Breast epithelium (tissue), 4 donors: Measurements from ENCODE around the gene AVPI1. TPM values are rescaled to one million over a fixed set of nuclear protein-coding genes. Genes with fewer than 3 reads are reported as not detected.
A peak's percentile ranks its signal among the peaks of the same experiment; 100 is the strongest.

Experiments used
- DNase-seq, 2 donors: peaks; one replicate each; pipeline ENCODE4 v3.0.0-alpha.2; 2019; ENCODE audit warnings: low spot score in 2 of 2
- H3K27ac ChIP-seq, 2 donors: fragments of 200-600 bp; sonication (generic) in 1 of 2; one replicate each; pipeline ENCODE4 v1.5.1; 2016 to 2019; ENCODE audit warnings: mild to moderate bottlenecking in 1 of 2
- H3K27me3 ChIP-seq, 2 donors: fragments of 200-600 bp; sonication (generic) in 1 of 2; one replicate each; pipeline versions ENCODE4 v1.5.1 to v1.6.0; 2017 to 2019; ENCODE audit warnings: control low read depth in 1 of 2, mild to moderate bottlenecking in 1 of 2
- H3K36me3 ChIP-seq: fragments of 200-600 bp; one replicate; pipeline ENCODE4 v1.5.1; 2019
- H3K4me1 ChIP-seq, 2 donors: fragments of 200-600 bp; sonication (generic); one replicate each; pipeline ENCODE4 v1.5.1; 2016 to 2019; ENCODE audit warnings: control low read depth in 1 of 2
- H3K4me3 ChIP-seq, 3 donors: fragments of 200-600 bp; sonication (generic); 1 replicate in 2 of 3; 2 replicates in 1 of 3; pipeline ENCODE4 v1.5.1; 2016 to 2019; ENCODE audit warnings: mild to moderate bottlenecking in 3 of 3, moderate library complexity in 2 of 3
- H3K9me3 ChIP-seq, 2 donors: fragments of 200-600 bp; sonication (generic) in 1 of 2; one replicate each; pipeline ENCODE4 v1.5.1; 2016 to 2019; ENCODE audit warnings: control low read depth in 1 of 2
- CTCF ChIP-seq, 3 donors: fragments of 450-650 bp; IDR thresholded peaks; one replicate each; pipeline ENCODE4 v1.5.1; 2016 to 2017; ENCODE audit warnings: antibody characterized with exemption in 3 of 3, mild to moderate bottlenecking in 3 of 3, moderate library complexity in 3 of 3
- POLR2A ChIP-seq: fragments of 450-650 bp; IDR thresholded peaks from one replicate; pipeline ENCODE4 v1.6.1; 2016; ENCODE audit warnings: antibody characterized with exemption, mild to moderate bottlenecking, moderate library complexity
- POLR2AphosphoS5 ChIP-seq, 3 donors: sonication (generic); formaldehyde crosslinking; IDR thresholded peaks; one replicate each; pipeline ENCODE4 v1.6.1; 2017; ENCODE audit warnings: antibody characterized with exemption in 3 of 3
- intact Hi-C: fragments of 100-400 bp; cut with DNase I; formaldehyde crosslinking; loops from one replicate; pipeline ENCODE4 v1.15.1; 2023; ENCODE audit warnings: low total_unique reads
- total RNA-seq, 3 donors: library from RNA; depleted of rRNA; stranded (reverse); fragments of >200 nt; gene quantifications; one replicate each; pipeline ENCODE4 v1.1.0, GENCODE V29; 2016

Gene AVPI1, protein sequence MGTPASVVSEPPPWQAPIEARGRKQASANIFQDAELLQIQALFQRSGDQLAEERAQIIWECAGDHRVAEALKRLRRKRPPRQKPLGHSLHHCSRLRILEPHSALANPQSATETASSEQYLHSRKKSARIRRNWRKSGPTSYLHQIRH
- 10 to 100 TPM; 23.9 to 42.4 (median 39.0) TPM for total RNA-seq

DNA sequence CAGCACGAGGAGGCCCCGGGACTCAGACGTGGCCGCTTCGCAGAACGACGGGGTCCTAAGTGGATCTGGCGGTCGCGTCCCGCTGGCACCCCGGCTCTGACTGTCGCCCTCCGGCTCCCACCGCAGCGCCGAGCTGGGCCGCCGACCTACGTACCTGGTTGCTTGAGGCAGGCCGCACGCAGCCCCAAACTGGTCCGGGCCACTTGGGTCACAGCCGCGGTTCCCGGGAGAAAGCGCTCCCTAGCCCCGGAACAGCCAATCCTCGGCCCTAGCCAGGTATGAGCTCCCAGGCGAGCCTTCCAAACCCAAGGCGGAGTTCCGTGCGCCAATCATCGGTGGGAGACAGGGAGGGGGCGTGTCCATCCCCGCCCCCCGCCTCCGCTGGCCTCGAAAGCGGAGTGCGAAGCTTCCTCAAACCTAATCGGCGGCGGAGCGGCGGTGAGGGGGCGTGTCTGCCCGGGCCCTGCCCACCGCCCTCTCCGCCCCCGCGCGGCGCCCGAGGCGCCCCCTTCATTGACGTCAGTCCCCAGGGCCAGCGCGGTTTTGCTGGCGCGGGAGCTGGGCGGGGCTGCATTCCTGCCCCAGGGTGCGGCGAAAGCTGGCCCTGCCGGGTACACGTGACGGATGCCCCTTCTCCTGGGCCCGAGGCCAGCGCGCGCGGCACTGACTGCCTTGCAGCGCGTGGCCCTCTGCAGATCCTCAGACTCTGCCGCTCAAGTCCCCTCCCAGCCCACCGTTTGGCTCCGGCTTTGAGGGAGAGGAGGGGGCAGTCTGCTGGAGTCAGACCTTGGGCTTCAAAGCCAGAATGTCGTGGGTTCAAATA is at the start of gene AVPI1:
Gene AVPI1, minus strand, starts transcription at position 280 of the 823 bp plus-strand sequence. CDS start 7,336 bp downstream, outside the sequence.
- no peaks in the 10 kb centered on the region for H3K27me3 ChIP-seq
- peak; percentile 98 for DNase-seq
- H3K27ac ChIP-seq = peak within 1 kb of the TSS; percentile 92 to 97
- TF ChIP-seq CTCF (IDR thresholded peaks at IDR 0.05) (no peak), POLR2AphosphoS5 (IDR thresholded peaks at IDR 0.05) (peak; percentile 83 to 89 (median 89)), POLR2A (peak; percentile 85)
- no peaks in the 10 kb centered on the region for H3K9me3 ChIP-seq
- H3K36me3 ChIP-seq = no peaks in the 10 kb centered on the region
- intact Hi-C loops = no loop called here
- H3K4me3 ChIP-seq = peak within 1 kb of the TSS; percentile 66 to 89 (median 71)
- peaks cover 10 to 20% of the 10 kb centered on the region in 2 donors for H3K4me1 ChIP-seq

GRCh38 chr10:97736403-97736901 is 49.4 kb upstream of the AVPI1 start:
- no peaks in the 10 kb centered on the region for H3K36me3 ChIP-seq
- H3K4me3 ChIP-seq = peak overlapping the region; percentile 92 to 98 (median 98)
- H3K27me3 ChIP-seq = no peaks in the 10 kb centered on the region
- no peak for DNase-seq
- H3K27ac ChIP-seq = peak overlapping the region; percentile 93 to 94
- intact Hi-C loops = no loop called here
- peaks cover 0 to 3% of the 10 kb centered on the region in 2 donors for H3K4me1 ChIP-seq
- no peaks in the 10 kb centered on the region for H3K9me3 ChIP-seq
- TF ChIP-seq POLR2AphosphoS5 (IDR thresholded peaks at IDR 0.05) = no peak
- no peak for TF ChIP-seq CTCF (IDR thresholded peaks at IDR 0.05)

DNA sequence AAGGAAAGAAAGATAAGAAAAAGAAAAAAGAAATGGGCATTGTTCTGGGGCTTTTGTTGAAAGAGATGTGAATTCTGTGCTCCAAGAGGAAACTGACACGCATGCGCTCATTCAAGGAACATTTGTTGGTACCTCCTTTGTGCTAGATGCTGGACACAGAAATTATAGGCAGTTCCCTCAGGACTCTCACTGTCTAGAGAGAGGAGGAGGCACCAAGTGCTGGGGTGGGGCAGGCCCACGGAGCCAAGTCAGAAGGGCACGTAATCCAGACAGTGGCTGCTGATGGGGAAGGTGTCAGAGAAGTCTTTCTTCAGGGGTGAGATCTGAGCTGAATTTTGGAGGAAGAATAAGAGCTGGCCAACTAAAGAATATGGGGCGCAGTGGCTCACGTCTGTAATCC is 47.0 kb upstream of the AVPI1 start:
- Histone ChIP-seq H3K36me3 (no peaks in the 10 kb centered on the region), H3K27me3 (no peaks in the 10 kb centered on the region), H3K27ac (no peak overlapping the region), H3K9me3 (no peaks in the 10 kb centered on the region), H3K4me3 (no peak overlapping the region), H3K4me1 (peaks cover 0 to 3% of the 10 kb centered on the region in 2 donors)
- intact Hi-C loops = no loop called here
- TF ChIP-seq POLR2A (no peak), POLR2AphosphoS5 (IDR thresholded peaks at IDR 0.05) (no peak), CTCF (IDR thresholded peaks at IDR 0.05) (no peak)
- DNase-seq = no peak

DNA sequence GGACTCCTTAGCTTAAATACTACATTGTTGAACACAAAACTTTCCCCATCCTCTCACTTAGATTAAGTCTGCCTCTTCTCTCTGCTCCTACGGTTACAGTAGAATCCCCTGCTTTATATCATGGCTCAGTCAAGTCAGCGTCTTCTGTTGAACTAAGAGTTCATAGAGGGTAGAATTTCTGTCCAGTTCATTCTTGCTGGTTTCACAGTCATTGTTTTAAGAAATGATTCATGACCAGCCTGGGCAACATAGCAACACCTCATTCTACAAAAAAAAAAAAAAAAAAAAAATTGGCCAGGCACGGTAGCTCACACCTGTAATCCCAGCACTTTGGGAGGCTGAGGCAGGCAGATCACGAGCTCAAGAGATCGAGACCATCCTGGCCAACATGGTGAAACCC is 46.2 kb upstream of the AVPI1 start:
- Histone ChIP-seq H3K36me3 (no peaks in the 10 kb centered on the region), H3K4me1 (peaks cover 0 to under 1% of the 10 kb centered on the region in 2 donors), H3K4me3 (no peak overlapping the region), H3K27ac (no peak overlapping the region), H3K27me3 (no peaks in the 10 kb centered on the region), H3K9me3 (no peaks in the 10 kb centered on the region)
- no peak for TF ChIP-seq POLR2AphosphoS5 (IDR thresholded peaks at IDR 0.05)
- TF ChIP-seq POLR2A = no peak
- no peak for TF ChIP-seq CTCF (IDR thresholded peaks at IDR 0.05)
- intact Hi-C loops = no loop called here
- no peak for DNase-seq

DNA sequence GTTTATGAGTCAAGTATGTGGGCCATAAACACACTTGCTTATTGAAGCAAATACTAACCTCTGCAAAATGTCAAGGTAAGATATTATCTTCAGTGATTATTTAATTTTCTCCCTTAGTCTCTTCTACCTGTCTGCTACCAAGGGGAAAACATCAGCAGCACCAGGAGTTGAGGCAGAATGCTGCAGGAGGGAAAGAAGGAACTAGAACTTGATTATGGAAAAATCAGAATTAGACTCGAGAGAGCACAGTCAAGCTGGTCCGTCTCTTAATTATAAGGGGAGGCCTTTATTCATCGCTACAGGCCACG is 45.0 kb upstream of the AVPI1 start:
- intact Hi-C loops = no loop called here
- H3K4me1 ChIP-seq = no peaks in the 10 kb centered on the region
- H3K27me3 ChIP-seq = no peaks in the 10 kb centered on the region
- TF ChIP-seq POLR2A (no peak), POLR2AphosphoS5 (IDR thresholded peaks at IDR 0.05) (no peak), CTCF (IDR thresholded peaks at IDR 0.05) (no peak)
- H3K27ac ChIP-seq = no peak overlapping the region
- no peak overlapping the region for H3K4me3 ChIP-seq
- no peak for DNase-seq
- no peaks in the 10 kb centered on the region for H3K9me3 ChIP-seq
- H3K36me3 ChIP-seq = no peaks in the 10 kb centered on the region
